Nephron progenitor cell (in vitro differentiated cells): Measurements from ENCODE around the gene KRT86.

Experiments
- DNase-seq: peaks from one replicate; pipeline ENCODE4 v3.0.0; 2021
- H3K27ac Mint-ChIP-seq: 2 replicates; pipeline ENCODE4 v1.8.0; 2021; ENCODE audit warnings: mild to moderate bottlenecking, moderate library complexity, mixed read lengths
- H3K27me3 Mint-ChIP-seq: 2 replicates; pipeline ENCODE4 v1.8.0; 2021; ENCODE audit warnings: mild to moderate bottlenecking, low read depth, mixed read lengths; ENCODE audit not compliant: poor library complexity
- H3K36me3 Mint-ChIP-seq: 2 replicates; pipeline ENCODE4 v1.8.0; 2021; ENCODE audit warnings: low read depth, mixed read lengths
- H3K4me1 Mint-ChIP-seq: 2 replicates; pipeline ENCODE4 v1.8.0; 2021; ENCODE audit warnings: mixed read lengths
- H3K4me3 Mint-ChIP-seq: 2 replicates; pipeline ENCODE4 v1.8.0; 2021; ENCODE audit warnings: mild to moderate bottlenecking, moderate library complexity, mixed read lengths
- H3K9me3 Mint-ChIP-seq: 2 replicates; pipeline ENCODE4 v1.8.0; 2021; ENCODE audit warnings: mild to moderate bottlenecking, moderate library complexity, mixed read lengths
- CTCF ChIP-seq: fragments of 200-600 bp; sonication (generic); IDR thresholded peaks from 2 replicates; pipeline ENCODE4 v1.5.0; 2021; ENCODE audit warnings: antibody characterized with exemption

Gene KRT86

GRCh38 chr12:52316290-52316689 lies 41.8 kb downstream of the KRT86 start:
- peaks cover 11% of the 10 kb centered on the region for H3K27me3 Mint-ChIP-seq

GRCh38 chr12:52316701-52317100 lies 42.3 kb downstream of the KRT86 start:
- no peak for TF ChIP-seq CTCF
- no peaks in the 10 kb centered on the region for H3K4me1 Mint-ChIP-seq
- no peaks in the 10 kb centered on the region for H3K9me3 Mint-ChIP-seq
- H3K4me3 Mint-ChIP-seq, result no peak overlapping the region
- DNase-seq, result no peak
- H3K27ac Mint-ChIP-seq, result no peak overlapping the region
- H3K27me3 Mint-ChIP-seq, result peaks cover 11% of the 10 kb centered on the region
- H3K36me3 Mint-ChIP-seq, result no peaks in the 10 kb centered on the region

More at GRCh38 chr12:52316290-52316689, 41.8 kb downstream of the KRT86 start:
- TF ChIP-seq CTCF, result no peak
- no peak for DNase-seq
- no peak overlapping the region for H3K27ac Mint-ChIP-seq
- no peaks in the 10 kb centered on the region for H3K9me3 Mint-ChIP-seq
- H3K4me3 Mint-ChIP-seq, result no peak overlapping the region
- H3K4me1 Mint-ChIP-seq, result no peaks in the 10 kb centered on the region
- H3K36me3 Mint-ChIP-seq, result no peaks in the 10 kb centered on the region

- Mint-ChIP-seq H3K36me3 (no peaks in the 10 kb centered on the region), H3K4me3 (no peak overlapping the region), H3K27ac (no peak overlapping the region), H3K27me3 (peaks cover 10% of the 10 kb centered on the region), H3K4me1 (no peaks in the 10 kb centered on the region), H3K9me3 (no peaks in the 10 kb centered on the region)
- DNase-seq, result no peak
- no peak for TF ChIP-seq CTCF
Observed at GRCh38 chr12:52317468-52318052, 43.1 kb downstream of the KRT86 start.

GRCh38 chr12:52318241-52318990 lies 44.0 kb downstream of the KRT86 start:
- Mint-ChIP-seq H3K4me1 (no peaks in the 10 kb centered on the region), H3K9me3 (no peaks in the 10 kb centered on the region), H3K36me3 (no peaks in the 10 kb centered on the region), H3K27ac (no peak overlapping the region), H3K4me3 (no peak overlapping the region), H3K27me3 (peaks cover 8% of the 10 kb centered on the region)
- DNase-seq, result no peak
- no peak for TF ChIP-seq CTCF

- Mint-ChIP-seq H3K4me1 (no peaks in the 10 kb centered on the region), H3K9me3 (no peaks in the 10 kb centered on the region), H3K4me3 (no peak overlapping the region), H3K27ac (no peak overlapping the region), H3K36me3 (no peaks in the 10 kb centered on the region), H3K27me3 (peaks cover 8% of the 10 kb centered on the region)
- TF ChIP-seq CTCF, result no peak
- DNase-seq, result no peak
Observed at GRCh38 chr12:52319097-52319496, 44.7 kb downstream of the KRT86 start.
